ENCODE results near the gene HTR3D. TPM values are rescaled to one million over a fixed set of nuclear protein-coding genes. Genes with fewer than 3 reads are reported as not detected.
A peak's percentile ranks its signal among the peaks of the same experiment; 100 is the strongest.

The HTR3D gene
- polyA plus RNA-seq, 1 donor from 2014 or later = not detected

- TF ChIP-seq, protein P1, sequence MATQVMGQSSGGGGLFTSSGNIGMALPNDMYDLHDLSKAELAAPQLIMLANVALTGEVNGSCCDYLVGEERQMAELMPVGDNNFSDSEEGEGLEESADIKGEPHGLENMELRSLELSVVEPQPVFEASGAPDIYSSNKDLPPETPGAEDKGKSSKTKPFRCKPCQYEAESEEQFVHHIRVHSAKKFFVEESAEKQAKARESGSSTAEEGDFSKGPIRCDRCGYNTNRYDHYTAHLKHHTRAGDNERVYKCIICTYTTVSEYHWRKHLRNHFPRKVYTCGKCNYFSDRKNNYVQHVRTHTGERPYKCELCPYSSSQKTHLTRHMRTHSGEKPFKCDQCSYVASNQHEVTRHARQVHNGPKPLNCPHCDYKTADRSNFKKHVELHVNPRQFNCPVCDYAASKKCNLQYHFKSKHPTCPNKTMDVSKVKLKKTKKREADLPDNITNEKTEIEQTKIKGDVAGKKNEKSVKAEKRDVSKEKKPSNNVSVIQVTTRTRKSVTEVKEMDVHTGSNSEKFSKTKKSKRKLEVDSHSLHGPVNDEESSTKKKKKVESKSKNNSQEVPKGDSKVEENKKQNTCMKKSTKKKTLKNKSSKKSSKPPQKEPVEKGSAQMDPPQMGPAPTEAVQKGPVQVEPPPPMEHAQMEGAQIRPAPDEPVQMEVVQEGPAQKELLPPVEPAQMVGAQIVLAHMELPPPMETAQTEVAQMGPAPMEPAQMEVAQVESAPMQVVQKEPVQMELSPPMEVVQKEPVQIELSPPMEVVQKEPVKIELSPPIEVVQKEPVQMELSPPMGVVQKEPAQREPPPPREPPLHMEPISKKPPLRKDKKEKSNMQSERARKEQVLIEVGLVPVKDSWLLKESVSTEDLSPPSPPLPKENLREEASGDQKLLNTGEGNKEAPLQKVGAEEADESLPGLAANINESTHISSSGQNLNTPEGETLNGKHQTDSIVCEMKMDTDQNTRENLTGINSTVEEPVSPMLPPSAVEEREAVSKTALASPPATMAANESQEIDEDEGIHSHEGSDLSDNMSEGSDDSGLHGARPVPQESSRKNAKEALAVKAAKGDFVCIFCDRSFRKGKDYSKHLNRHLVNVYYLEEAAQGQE (IDR thresholded peaks at IDR 0.05; ENCODE audit: borderline replicate concordance) = peak; percentile 94
- TF ChIP-seq EZH2 (IDR thresholded peaks at IDR 0.05; ENCODE audit: borderline replicate concordance, insufficient read depth, low read length, poor library complexity, severe bottlenecking) (no peak), RAD21 (conservative IDR thresholded peaks at IDR 0.05) (peak; percentile 54), TAF1 (IDR thresholded peaks at IDR 0.05; ENCODE audit: low read depth) (no peak), POLR2AphosphoS5 (IDR thresholded peaks at IDR 0.05) (peak; percentile 93), EP300 (conservative IDR thresholded peaks at IDR 0.05; ENCODE audit: poor library complexity, severe bottlenecking) (peak; percentile 8), MXI1 (conservative IDR thresholded peaks at IDR 0.05; ENCODE audit: poor library complexity, severe bottlenecking) (peak; percentile 97), SMC3 (conservative IDR thresholded peaks at IDR 0.05; ENCODE audit: poor library complexity) (peak; percentile 70)
- TF ChIP-seq, protein P2, sequence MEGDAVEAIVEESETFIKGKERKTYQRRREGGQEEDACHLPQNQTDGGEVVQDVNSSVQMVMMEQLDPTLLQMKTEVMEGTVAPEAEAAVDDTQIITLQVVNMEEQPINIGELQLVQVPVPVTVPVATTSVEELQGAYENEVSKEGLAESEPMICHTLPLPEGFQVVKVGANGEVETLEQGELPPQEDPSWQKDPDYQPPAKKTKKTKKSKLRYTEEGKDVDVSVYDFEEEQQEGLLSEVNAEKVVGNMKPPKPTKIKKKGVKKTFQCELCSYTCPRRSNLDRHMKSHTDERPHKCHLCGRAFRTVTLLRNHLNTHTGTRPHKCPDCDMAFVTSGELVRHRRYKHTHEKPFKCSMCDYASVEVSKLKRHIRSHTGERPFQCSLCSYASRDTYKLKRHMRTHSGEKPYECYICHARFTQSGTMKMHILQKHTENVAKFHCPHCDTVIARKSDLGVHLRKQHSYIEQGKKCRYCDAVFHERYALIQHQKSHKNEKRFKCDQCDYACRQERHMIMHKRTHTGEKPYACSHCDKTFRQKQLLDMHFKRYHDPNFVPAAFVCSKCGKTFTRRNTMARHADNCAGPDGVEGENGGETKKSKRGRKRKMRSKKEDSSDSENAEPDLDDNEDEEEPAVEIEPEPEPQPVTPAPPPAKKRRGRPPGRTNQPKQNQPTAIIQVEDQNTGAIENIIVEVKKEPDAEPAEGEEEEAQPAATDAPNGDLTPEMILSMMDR (IDR thresholded peaks at IDR 0.05; ENCODE audit: poor library complexity, severe bottlenecking) = peak; percentile 16
- H3K9ac ChIP-seq (ENCODE audit: low read length) = peak within 1 kb of the TSS; percentile 99
- no peaks in the 10 kb centered on the region for H3K9me2 ChIP-seq (ENCODE audit: insufficient read depth, low read length)
- H3K9me3 ChIP-seq (ENCODE audit: low read length) = no peaks in the 10 kb centered on the region
- peak within 1 kb of the TSS; percentile 99 for H2AFZ ChIP-seq (ENCODE audit: low read depth, low read length)
- H3K27ac ChIP-seq (ENCODE audit: low read length) = peak within 1 kb of the TSS; percentile 93
- H3K79me2 ChIP-seq (replicated peaks; ENCODE audit: insufficient read depth, low read length) = peaks cover 31% of the 10 kb centered on the region
- peak within 1 kb of the TSS; percentile 77 for H3K4me2 ChIP-seq (ENCODE audit: low read length)
- no peaks in the 10 kb centered on the region for H3K36me3 ChIP-seq (ENCODE audit: insufficient read depth, low read length)
- H3F3A ChIP-seq (ENCODE audit: insufficient read depth, low read length, poor library complexity, severe bottlenecking) = no peaks in the 10 kb centered on the region
- H4K20me1 ChIP-seq (ENCODE audit: insufficient read depth) = no peaks in the 10 kb centered on the region
- no peaks in the 10 kb centered on the region for H3K27me3 ChIP-seq (ENCODE audit: insufficient read depth, low read depth, low read length)
- H3K4me3 ChIP-seq (ENCODE audit: low read length) = peak within 1 kb of the TSS; percentile 99
These were observed 13.7 kb upstream of the HTR3D start, which contains the start of gene ABCC5 for GRCh38 chr3:184017672-184018423. TSS of gene ABCC5 (minus strand) at chr3:184017884. CDS start at chr3:184014392, 3,492 bp downstream.

GRCh38 chr3:184018424-184018973 is 13.0 kb upstream of the HTR3D start:
- no peaks in the 10 kb centered on the region for H3F3A ChIP-seq (ENCODE audit: insufficient read depth, low read length, poor library complexity, severe bottlenecking)
- H3K4me3 ChIP-seq (ENCODE audit: low read length) = peak overlapping the region; percentile 99
- no peaks in the 10 kb centered on the region for H3K36me3 ChIP-seq (ENCODE audit: insufficient read depth, low read length)
- TF ChIP-seq, protein P2 (IDR thresholded peaks at IDR 0.05; ENCODE audit: poor library complexity, severe bottlenecking) = no peak
- TF ChIP-seq EZH2 (IDR thresholded peaks at IDR 0.05; ENCODE audit: borderline replicate concordance, insufficient read depth, low read length, poor library complexity, severe bottlenecking) = no peak
- TF ChIP-seq MXI1 (conservative IDR thresholded peaks at IDR 0.05; ENCODE audit: poor library complexity, severe bottlenecking) = no peak
- no peak for TF ChIP-seq SMC3 (conservative IDR thresholded peaks at IDR 0.05; ENCODE audit: poor library complexity)
- no peak for TF ChIP-seq TAF1 (IDR thresholded peaks at IDR 0.05; ENCODE audit: low read depth)
- no peak for TF ChIP-seq POLR2AphosphoS5 (IDR thresholded peaks at IDR 0.05)
- TF ChIP-seq, protein P1 (IDR thresholded peaks at IDR 0.05; ENCODE audit: borderline replicate concordance) = no peak
- no peak for TF ChIP-seq EP300 (conservative IDR thresholded peaks at IDR 0.05; ENCODE audit: poor library complexity, severe bottlenecking)
- TF ChIP-seq RAD21 (conservative IDR thresholded peaks at IDR 0.05) = no peak
- H3K27ac ChIP-seq (ENCODE audit: low read length) = peak overlapping the region; percentile 93
- H3K9me2 ChIP-seq (ENCODE audit: insufficient read depth, low read length) = no peaks in the 10 kb centered on the region
- H3K9ac ChIP-seq (ENCODE audit: low read length) = peak overlapping the region; percentile 99
- H4K20me1 ChIP-seq (ENCODE audit: insufficient read depth) = no peaks in the 10 kb centered on the region
- H3K27me3 ChIP-seq (ENCODE audit: insufficient read depth, low read depth, low read length) = no peaks in the 10 kb centered on the region
- H3K79me2 ChIP-seq (replicated peaks; ENCODE audit: insufficient read depth, low read length) = peaks cover 31% of the 10 kb centered on the region
- H2AFZ ChIP-seq (ENCODE audit: low read depth, low read length) = peak overlapping the region; percentile 99
- peak overlapping the region; percentile 77 for H3K4me2 ChIP-seq (ENCODE audit: low read length)
- no peaks in the 10 kb centered on the region for H3K9me3 ChIP-seq (ENCODE audit: low read length)
